ENCODE results near the gene PRX.
"Not testable (repeated sequence)": the region's sequence is repeated elsewhere in the genome, so short reads cannot be mapped to it uniquely, and the experiment has no call there.

Gene PRX

GRCh38 chr19:40414542-40415535, 1.7 kb upstream of the PRX start:
- no peak for DNase-seq (ENCODE audit: low read depth)

GRCh38 chr19:40412866-40413265, 312 bp downstream of the PRX start:
- no peak for DNase-seq (ENCODE audit: low read depth)

GRCh38 chr19:40411958-40412499, 1.1 kb downstream of the PRX start:
- no peak for DNase-seq (ENCODE audit: low read depth)

GRCh38 chr19:40411125-40411842, 1.9 kb downstream of the PRX start:
- DNase-seq (ENCODE audit: low read depth), result no peak

- no peak for DNase-seq (ENCODE audit: low read depth)
Observed at GRCh38 chr19:40410030-40410389, 3.2 kb downstream of the PRX start.

GRCh38 chr19:40408598-40408925, 4.6 kb downstream of the PRX start:
- not testable (repeated sequence) for DNase-seq (ENCODE audit: low read depth)

- no peak for DNase-seq (ENCODE audit: low read depth)
Observed at GRCh38 chr19:40407714-40408597, 5.2 kb downstream of the PRX start.

GRCh38 chr19:40403262-40403984, 9.8 kb downstream of the PRX start:
- peak; percentile 88 for DNase-seq (ENCODE audit: low read depth)

GRCh38 chr19:40400559-40400958, 12.6 kb downstream of the PRX start:
- DNase-seq (ENCODE audit: low read depth), result no peak

GRCh38 chr19:40398417-40399131, 14.6 kb downstream of the PRX start:
- no peak for DNase-seq (ENCODE audit: low read depth)

- DNase-seq (ENCODE audit: low read depth), result no peak
Observed at GRCh38 chr19:40397568-40397906, 15.6 kb downstream of the PRX start.

- no peak for DNase-seq (ENCODE audit: low read depth)
Observed at GRCh38 chr19:40396886-40397567, 16.2 kb downstream of the PRX start.

- no peak for DNase-seq (ENCODE audit: low read depth)
Observed at GRCh38 chr19:40395956-40396355, 17.2 kb downstream of the PRX start.

GRCh38 chr19:40394816-40395210, 18.4 kb downstream of the PRX start:
- DNase-seq (ENCODE audit: low read depth), result no peak

- DNase-seq (ENCODE audit: low read depth), result no peak
Observed at GRCh38 chr19:40393894-40394815, 19.0 kb downstream of the PRX start.

- DNase-seq (ENCODE audit: low read depth), result no peak
Observed at GRCh38 chr19:40392894-40393517, 20.2 kb downstream of the PRX start.

- DNase-seq (ENCODE audit: low read depth), result no peak
Observed at GRCh38 chr19:40392123-40392522, 21.1 kb downstream of the PRX start.

GRCh38 chr19:40390084-40390742, 23.0 kb downstream of the PRX start, which contains the start of gene HIPK4:
HIPK4 (minus strand) TSS chr19:40390181; CDS start chr19:40389902, 279 bp downstream.
- no peak for DNase-seq (ENCODE audit: low read depth)

Data from HS-27A (cell line).